HEK293T (cell line): ENCODE data around the gene ANKRD17.

ENCODE experiments used
- BHLHE40 ChIP-seq: fragments of 450-650 bp; IDR thresholded peaks from 2 replicates; pipeline ENCODE4 v1.6.1; 2016; ENCODE audit warnings: mild to moderate bottlenecking, moderate library complexity, borderline replicate concordance
- FOXA1 ChIP-seq: fragments of 450-650 bp; IDR thresholded peaks from 2 replicates; pipeline ENCODE4 v1.6.1; 2016; ENCODE audit warnings: mild to moderate bottlenecking
- FOXK2 ChIP-seq: fragments of 450-650 bp; IDR thresholded peaks from 2 replicates; pipeline ENCODE4 v1.6.1; 2016; ENCODE audit warnings: mild to moderate bottlenecking
- L3MBTL2 ChIP-seq: fragments of 450-650 bp; conservative IDR thresholded peaks from 2 replicates; pipeline ENCODE4 v1.6.1; 2016; ENCODE audit warnings: mild to moderate bottlenecking
- LEF1 ChIP-seq: fragments of 450-650 bp; IDR thresholded peaks from 2 replicates; pipeline ENCODE4 v1.6.1; 2017; ENCODE audit warnings: mild to moderate bottlenecking, borderline replicate concordance
- PKNOX1 ChIP-seq: fragments of 450-650 bp; IDR thresholded peaks from 2 replicates; pipeline ENCODE4 v1.6.1; 2016
- SP1 ChIP-seq: fragments of 450-650 bp; IDR thresholded peaks from 2 replicates; pipeline ENCODE4 v1.6.1; 2017
- TARDBP ChIP-seq: fragments of 450-650 bp; IDR thresholded peaks from 2 replicates; pipeline ENCODE4 v1.6.1; 2016
- ZNF384 ChIP-seq: fragments of 450-650 bp; IDR thresholded peaks from 2 replicates; pipeline ENCODE4 v1.6.1; 2016

DNA sequence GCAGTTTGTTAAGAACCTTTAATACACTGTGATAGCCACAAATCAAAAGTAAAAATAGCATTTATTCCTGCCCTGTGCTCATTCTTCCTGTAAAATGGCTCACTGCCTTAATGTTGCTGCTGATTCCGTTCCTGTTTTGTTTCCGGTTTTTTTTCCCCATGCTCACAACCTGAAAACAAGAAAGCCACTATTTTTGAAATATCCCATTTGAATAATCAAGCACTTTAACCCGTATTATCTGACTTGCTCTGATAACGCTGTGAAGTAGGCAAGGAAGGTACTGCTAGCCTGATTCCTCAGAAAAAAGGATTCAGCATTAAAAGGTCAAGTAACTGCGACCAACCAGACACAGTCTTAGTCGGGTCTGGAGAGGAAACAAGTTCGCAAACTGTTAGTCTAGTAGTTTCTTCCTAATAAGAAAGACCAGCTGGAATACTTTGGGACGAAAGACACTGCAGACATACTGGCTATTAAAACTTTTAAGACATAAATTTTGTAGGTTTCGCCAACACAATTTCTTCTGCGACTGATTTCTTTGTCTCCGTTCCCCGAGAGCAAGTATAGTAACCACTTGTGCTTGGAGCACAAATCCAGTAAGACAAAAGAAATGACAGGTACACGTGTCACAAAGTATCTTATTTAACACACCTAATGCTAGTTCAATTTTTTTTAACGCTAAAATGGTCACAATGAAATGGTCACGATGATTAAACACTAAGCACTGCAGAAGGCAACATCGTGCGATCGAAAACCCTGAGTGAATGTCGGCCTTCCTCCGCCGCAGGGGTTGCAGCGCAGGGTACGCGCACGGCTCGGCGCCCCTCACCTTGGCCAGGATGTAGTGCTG is 189.9 kb downstream of the ANKRD17 start:
- TF ChIP-seq BHLHE40, result no peak
- TF ChIP-seq L3MBTL2, result no peak; the same call in 1 of the 2 replicates
- no peak for TF ChIP-seq FOXK2
- TF ChIP-seq FOXA1, result no peak
- no peak for TF ChIP-seq SP1
- TF ChIP-seq PKNOX1, result no peak
- TF ChIP-seq TARDBP, result no peak
- TF ChIP-seq LEF1, result no peak
- TF ChIP-seq ZNF384, result no peak
